Heart right ventricle (tissue), 16 donors: ENCODE data around the gene ANKS1B. TPM values are rescaled to one million over a fixed set of nuclear protein-coding genes. Genes with fewer than 3 reads are reported as not detected.
"Not testable (repeated sequence)": the region's sequence is repeated elsewhere in the genome, so short reads cannot be mapped to it uniquely, and the experiment has no call there.

ENCODE experiments used
- ATAC-seq, 8 donors: fragments of 200-7000 bp; cut with Tn5 transposase; one replicate each; pipeline ENCODE4 v1.9.1; 2020; ENCODE audit warnings: mild to moderate bottlenecking in 8 of 8, moderate library complexity in 8 of 8, moderate number of reproducible peaks in 1 of 8
- DNase-seq, 2 donors: peaks; one replicate each; pipeline ENCODE4 v3.0.0-alpha.2; 2020
- H3K27ac ChIP-seq, 10 donors: fragments of 200-600 bp; sonication (generic) in 2 of 10; one replicate each; pipeline versions ENCODE4 v1.5.0 to v1.8.0; 2020 to 2022; ENCODE audit warnings: mild to moderate bottlenecking in 3 of 10
- H3K27me3 ChIP-seq, 7 donors: fragments of 200-600 bp; one replicate each; pipeline ENCODE4 v1.8.0; 2021 to 2022; ENCODE audit warnings: mild to moderate bottlenecking in 2 of 7
- H3K36me3 ChIP-seq, 9 donors: fragments of 200-600 bp; sonication (generic) in 1 of 9; one replicate each; pipeline versions ENCODE4 v1.5.0 to v1.8.0; 2020 to 2022; ENCODE audit warnings: mild to moderate bottlenecking in 2 of 9
- H3K4me1 ChIP-seq, 9 donors: fragments of 200-600 bp; sonication (generic) in 1 of 9; one replicate each; pipeline versions ENCODE4 v1.5.0 to v1.8.0; 2020 to 2022; ENCODE audit warnings: mild to moderate bottlenecking in 4 of 9
- H3K4me3 ChIP-seq, 10 donors: fragments of 200-600 bp; sonication (generic) in 2 of 10; one replicate each; pipeline versions ENCODE4 v1.5.0 to v1.8.0; 2020 to 2022; ENCODE audit warnings: mild to moderate bottlenecking in 7 of 10, moderate library complexity in 2 of 10
- H3K9me3 ChIP-seq, 11 donors: fragments of 200-600 bp in 10 of 11; sonication (generic) in 2 of 11; one replicate each; pipeline versions ENCODE4 v1.5.0 to v1.8.0; 2013 to 2022; ENCODE audit warnings: mild to moderate bottlenecking in 2 of 11, control low read depth in 1 of 11, moderate library complexity in 1 of 11
- WGBS, 2 donors: extraction: QIAGEN DNeasy Blood & Tissue Kit; methylation state at CpG; one replicate each; pipeline ENCODE4 v1.1.7; 2013; ENCODE audit warnings: inconsistent platforms in 1 of 2; 5-methylcytosine and 5-hydroxymethylcytosine counted together
- intact Hi-C, 10 donors: fragments of 100-400 bp; cut with DNase I; formaldehyde crosslinking; loops; one replicate each; pipeline versions ENCODE4 v1.11.1 to v1.14.2; 2022
- polyA plus RNA-seq, 2 donors: library from polyadenylated mRNA; stranded (reverse); fragments of 200-250 nt; gene quantifications; one replicate each; pipeline ENCODE4 v1.2.3, GENCODE V29; 2013
- total RNA-seq, 10 donors: library from RNA; stranded (reverse); fragmentation: NEBNext Ultra II Directional in 3 of 10; extraction: Animal tissue kit (Norgen Biotek cat#: 25700) in 3 of 10; gene quantifications; one replicate each; pipeline versions ENCODE4 v1.2.1 to v1.2.4, GENCODE V29; 2021 to 2023
- TF ChIP-seq, protein P1 (sequence below), 9 donors: fragments of 200-600 bp; sonication (generic) in 2 of 9; IDR thresholded peaks; one replicate each; pipeline versions ENCODE4 v1.5.0 to v1.8.0; 2021 to 2022; ENCODE audit warnings: antibody characterized with exemption in 9 of 9, mild to moderate bottlenecking in 5 of 9, moderate library complexity in 1 of 9
- donor health status: Arrhythmogenic right ventricular cardiomyopathy.
- donor health status: ischemic (EF 13 %, LVEDD 7.1; RV severe dilation, severe dysfunction).
- donor health status: healthy with polysubstance abuse.
- donor health status: DM: no; HTN: yes; CAD: no.
- donor health status: DM: no; HTN: no; CAD: no.
- donor health status: ischemic (EF 25% LVEDD 6.9; RV normal size, moderate dysfunction).
- donor health status: ischemic (EF 25% LVEDD 5.7; RV mildly dilated, moderate dysfunction).
- donor health status: healthy.
- donor health status: DM: yes; HTN: yes; CAD: no.
- donor health status: Ischemic cardiomyopathy.
- donor health status: ischemic (EF 35%, LVEDD 5.7; RV mildly dilated, moderate dysfunction).
- donor health status: nonischemic (EF 11% LVEDD 7.7; RV severe dilation, severe dysfunction).
- donor health status: DM: yes; HTN: yes; CAD: no.
- donor health status: PGD.
- donor health status: ischemic (EF 29% LVEDD 5.4; RV normal size, mild dysfunction).
- donor health status: nonischemic (EF 23%, LVEDD 6.1; RV moderate dilation, normal function).

ANKS1B gene
- total and polyA plus RNA-seq, 12 donors, result 0.58 to 4.8 (median 1.8) TPM

DNA sequence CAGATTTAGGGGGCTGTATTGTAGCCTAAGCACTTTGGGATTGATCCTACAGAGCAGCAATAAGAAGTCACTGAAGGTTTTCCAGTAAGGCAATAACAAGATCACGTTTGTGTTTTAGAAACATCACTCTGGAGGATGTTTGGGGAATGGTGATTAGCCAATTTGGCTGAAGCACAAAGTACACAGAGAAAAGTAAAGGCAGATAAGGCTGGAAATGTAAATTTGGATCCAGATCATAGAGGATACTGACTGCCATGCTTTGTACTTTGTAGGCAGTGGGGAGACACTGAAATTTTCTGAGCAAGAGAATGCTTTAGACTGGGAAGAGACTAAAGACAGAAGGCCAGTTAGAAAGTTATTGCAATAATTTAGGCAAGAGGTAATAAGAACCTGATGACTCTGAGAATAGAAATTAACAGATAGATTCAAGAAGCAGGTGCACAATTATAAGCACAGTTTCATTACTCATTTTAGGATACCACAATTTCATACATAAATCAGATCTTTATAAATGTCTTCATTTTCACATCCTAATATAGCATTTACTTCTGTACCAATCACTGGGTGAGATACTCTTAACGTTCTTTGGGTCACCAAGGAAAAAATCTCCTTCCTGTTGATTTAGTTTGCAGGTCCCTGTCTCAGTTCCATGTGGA lies 651.7 kb downstream of the ANKS1B start:
- DNase-seq (no peak), ATAC-seq (no peak)
- H3K4me1 ChIP-seq, result no peaks in the 10 kb centered on the region
- no peak overlapping the region for H3K27ac ChIP-seq
- peaks cover 0 to 21% (median 0%) of the 10 kb centered on the region in 11 donors for H3K9me3 ChIP-seq
- intact Hi-C loops, result no loop called here
- WGBS, 2 donors, result 27 to 31% methylated on average over 2 of the region's 2 CpGs
- TF ChIP-seq, protein P1, sequence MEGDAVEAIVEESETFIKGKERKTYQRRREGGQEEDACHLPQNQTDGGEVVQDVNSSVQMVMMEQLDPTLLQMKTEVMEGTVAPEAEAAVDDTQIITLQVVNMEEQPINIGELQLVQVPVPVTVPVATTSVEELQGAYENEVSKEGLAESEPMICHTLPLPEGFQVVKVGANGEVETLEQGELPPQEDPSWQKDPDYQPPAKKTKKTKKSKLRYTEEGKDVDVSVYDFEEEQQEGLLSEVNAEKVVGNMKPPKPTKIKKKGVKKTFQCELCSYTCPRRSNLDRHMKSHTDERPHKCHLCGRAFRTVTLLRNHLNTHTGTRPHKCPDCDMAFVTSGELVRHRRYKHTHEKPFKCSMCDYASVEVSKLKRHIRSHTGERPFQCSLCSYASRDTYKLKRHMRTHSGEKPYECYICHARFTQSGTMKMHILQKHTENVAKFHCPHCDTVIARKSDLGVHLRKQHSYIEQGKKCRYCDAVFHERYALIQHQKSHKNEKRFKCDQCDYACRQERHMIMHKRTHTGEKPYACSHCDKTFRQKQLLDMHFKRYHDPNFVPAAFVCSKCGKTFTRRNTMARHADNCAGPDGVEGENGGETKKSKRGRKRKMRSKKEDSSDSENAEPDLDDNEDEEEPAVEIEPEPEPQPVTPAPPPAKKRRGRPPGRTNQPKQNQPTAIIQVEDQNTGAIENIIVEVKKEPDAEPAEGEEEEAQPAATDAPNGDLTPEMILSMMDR (IDR thresholded peaks at IDR 0.05), result no peak
- H3K4me3 ChIP-seq, result no peak overlapping the region
- H3K27me3 ChIP-seq, result no peaks in the 10 kb centered on the region
- no peaks in the 10 kb centered on the region for H3K36me3 ChIP-seq

DNA sequence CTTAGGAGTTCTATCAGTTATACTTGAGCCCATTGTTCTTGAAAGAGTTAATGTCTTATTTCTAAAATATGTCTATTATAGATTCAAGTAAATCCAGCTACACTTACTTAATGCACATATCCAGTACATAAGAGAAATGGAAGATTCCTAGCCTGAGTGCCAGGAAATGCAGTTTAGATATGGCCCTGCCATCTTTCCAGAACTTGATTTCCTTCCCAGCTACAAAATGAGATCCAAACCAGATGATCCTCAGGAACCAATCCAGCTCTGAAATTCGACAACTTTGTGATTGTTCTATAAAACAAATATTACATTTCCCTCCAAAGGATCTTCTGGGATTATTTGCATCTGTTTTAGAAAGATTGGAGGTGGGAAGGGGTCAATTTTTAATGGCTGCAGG lies 654.5 kb downstream of the ANKS1B start:
- Histone ChIP-seq H3K4me3 (no peak overlapping the region), H3K9me3 (peaks cover 0 to 23% (median 0%) of the 10 kb centered on the region in 11 donors), H3K27me3 (no peaks in the 10 kb centered on the region), H3K4me1 (no peaks in the 10 kb centered on the region), H3K36me3 (no peaks in the 10 kb centered on the region), H3K27ac (no peak overlapping the region)
- DNase-seq (no peak), ATAC-seq (no peak)
- intact Hi-C loops, result no loop called here
- WGBS, 2 donors, result 18 to 19% methylated on average over 1 of the region's 1 CpG
- TF ChIP-seq, protein P1 (IDR thresholded peaks at IDR 0.05), result no peak

DNA sequence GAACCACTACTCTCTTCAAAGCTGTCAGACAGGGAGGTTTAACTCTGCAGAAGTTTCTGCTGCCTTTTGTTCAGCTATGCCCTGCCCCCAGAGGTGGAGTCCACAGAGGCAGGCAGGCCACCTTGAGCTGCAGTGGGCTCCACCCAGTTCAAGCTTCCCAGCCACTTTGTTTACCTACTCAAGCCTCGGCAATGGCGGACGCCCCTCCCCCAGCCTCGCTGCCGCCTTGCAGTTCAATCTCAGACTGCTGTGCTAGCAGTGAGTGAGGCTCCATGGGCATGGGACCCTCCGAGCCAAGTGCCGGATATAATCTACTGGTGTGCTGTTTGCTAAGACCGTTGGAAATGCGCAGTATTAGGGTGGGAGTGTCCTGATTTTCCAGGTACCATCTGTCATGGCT lies 663.5 kb downstream of the ANKS1B start:
- not testable (repeated sequence) for ATAC-seq

DNA sequence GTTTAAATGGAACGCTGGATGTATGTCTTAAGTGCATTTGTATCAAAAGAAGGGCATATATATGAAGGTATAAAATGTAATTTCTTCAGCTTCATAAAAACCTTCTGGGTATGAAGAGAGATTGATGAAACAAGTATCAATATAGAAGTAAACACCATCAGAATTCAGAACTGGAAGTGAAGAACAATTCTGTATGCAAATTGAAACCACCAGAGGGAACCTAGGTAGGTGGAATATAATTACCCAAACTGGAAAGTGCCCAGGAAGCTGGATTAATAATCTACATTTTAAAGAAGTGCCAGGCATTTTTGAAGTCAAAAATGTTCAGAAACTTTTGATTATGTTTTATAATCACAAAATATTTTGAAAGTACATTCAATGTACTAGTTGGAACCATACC lies 673.4 kb downstream of the ANKS1B start:
- ATAC-seq (no peak), DNase-seq (no peak)
- no peaks in the 10 kb centered on the region for H3K4me1 ChIP-seq
- no peaks in the 10 kb centered on the region for H3K36me3 ChIP-seq
- no peak overlapping the region for H3K4me3 ChIP-seq
- no peaks in the 10 kb centered on the region for H3K27me3 ChIP-seq
- 83 to 92% methylated on average over 1 of the region's 1 CpG for WGBS, 2 donors
- TF ChIP-seq, protein P1 (IDR thresholded peaks at IDR 0.05), result no peak
- intact Hi-C loops, result no loop called here
- peaks cover 0 to 39% (median 12%) of the 10 kb centered on the region in 11 donors for H3K9me3 ChIP-seq
- H3K27ac ChIP-seq, result no peak overlapping the region

More for the DNA sequence above, 663.5 kb downstream of the ANKS1B start:
- H3K4me1 ChIP-seq, H3K4me3 ChIP-seq, H3K27ac ChIP-seq, intact Hi-C loops, H3K36me3 ChIP-seq, H3K27me3 ChIP-seq, DNase-seq: not testable (repeated sequence)
- 92 to 93% methylated on average over 9 of the region's 9 CpGs for WGBS, 2 donors
- peaks cover 0 to 54% (median 0%) of the 10 kb centered on the region in 11 donors for H3K9me3 ChIP-seq

DNA sequence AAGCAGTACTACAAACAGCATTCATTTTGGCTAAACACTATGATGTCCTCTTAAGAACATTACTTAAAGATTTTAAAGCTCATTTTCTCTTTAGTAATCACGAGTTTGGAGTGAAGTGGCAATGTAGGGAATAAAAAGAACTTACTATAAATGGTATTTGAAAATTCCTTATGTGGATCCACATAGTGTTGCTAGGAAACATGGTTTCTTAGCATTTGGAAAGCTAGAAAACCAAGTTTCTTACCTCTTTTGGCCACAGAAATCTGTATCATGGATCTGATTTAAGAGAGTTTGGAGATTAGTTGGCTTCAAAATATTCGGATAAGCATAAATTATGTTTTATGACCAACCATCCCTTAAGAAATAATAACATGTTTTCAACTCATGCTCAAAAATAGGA lies 674.9 kb downstream of the ANKS1B start:
- H3K27ac ChIP-seq, result no peak overlapping the region
- 53 to 63% methylated on average over 2 of the region's 2 CpGs for WGBS, 2 donors
- no peak overlapping the region for H3K4me3 ChIP-seq
- no peaks in the 10 kb centered on the region for H3K27me3 ChIP-seq
- H3K4me1 ChIP-seq, result no peaks in the 10 kb centered on the region
- H3K36me3 ChIP-seq, result no peaks in the 10 kb centered on the region
- ATAC-seq (no peak), DNase-seq (no peak)
- TF ChIP-seq, protein P1 (IDR thresholded peaks at IDR 0.05), result no peak
- intact Hi-C loops, result no loop called here
- peaks cover 0 to 25% (median 10%) of the 10 kb centered on the region in 11 donors for H3K9me3 ChIP-seq
